T-helper 2 cell treated with Interferon-gamma antibody and Interleukin-4, amounts not matched to agents 100 ng/mL and 5 ng/mL, for 36 hours (primary cell): ENCODE results near the gene WASL. TPM values are rescaled to one million over a fixed set of nuclear protein-coding genes. Genes with fewer than 3 reads are reported as not detected.

Experiments used
- intact Hi-C: fragments of 100-400 bp; cut with micrococcal nuclease; formaldehyde crosslinking; loops from one replicate; pipeline ENCODE4 v1.15.1; 2023
- total RNA-seq: library from RNA; stranded (reverse); gene quantifications from 2 replicates; pipeline ENCODE4 v1.2.3, GENCODE V29; 2022

WASL gene
- total RNA-seq, 1 donor from 2014 or later, result 6.0 TPM

- intact Hi-C loops, result no loop called here
Observed at GRCh38 chr7:123770378-123770777, 21.6 kb upstream of the WASL start.

- intact Hi-C loops, result no loop called here
Observed at GRCh38 chr7:123769371-123769770, 20.6 kb upstream of the WASL start.

- intact Hi-C loops, result no loop called here
Observed at GRCh38 chr7:123768493-123768892, 19.7 kb upstream of the WASL start.

- intact Hi-C loops, result no loop called here
Observed at GRCh38 chr7:123763191-123763661, 14.4 kb upstream of the WASL start.

GRCh38 chr7:123761729-123762128 lies 12.9 kb upstream of the WASL start:
- intact Hi-C loops, result no loop called here

- intact Hi-C loops, result no loop called here
Observed at GRCh38 chr7:123757095-123757494, 8.3 kb upstream of the WASL start.

GRCh38 chr7:123755338-123755737 lies 6.5 kb upstream of the WASL start:
- intact Hi-C loops, result no loop called here

- intact Hi-C loops, result loop anchor here (5.0 kb wide), 1 partner anchor 42 kb away; no protein-coding TSS in a partner anchor
Observed at GRCh38 chr7:123754271-123754871, 5.6 kb upstream of the WASL start.

GRCh38 chr7:123752534-123752933 lies 3.7 kb upstream of the WASL start:
- intact Hi-C loops, result loop anchor here (5.0 kb wide), 1 partner anchor 40 kb away; no protein-coding TSS in a partner anchor

GRCh38 chr7:123751821-123752220 lies 3.0 kb upstream of the WASL start:
- intact Hi-C loops, result loop anchor here (5.0 kb wide), 1 partner anchor 40 kb away; no protein-coding TSS in a partner anchor

GRCh38 chr7:123750389-123751230 lies 1.8 kb upstream of the WASL start:
- intact Hi-C loops, result loop anchor here (5.0 kb wide), 1 partner anchor 38 kb away; no protein-coding TSS in a partner anchor

GRCh38 chr7:123749537-123749857 lies 694 bp upstream of the WASL start:
- intact Hi-C loops, result loop anchor here (1.0 to 10.0 kb wide), 3 partner anchors 192 to 1175 kb away; partner anchors contain the start of genes IQUB, NDUFA5 and POT1

- intact Hi-C loops, result loop anchor here (10.0 kb wide), 1 partner anchor 1177 kb away; the partner anchor contains the start of gene POT1
Observed at GRCh38 chr7:123748171-123748733, 551 bp downstream of the WASL start.

- intact Hi-C loops, result loop anchor here (2.0 to 10.0 kb wide), 2 partner anchors 19 to 1177 kb away; partner anchors contain the start of gene POT1
Observed at GRCh38 chr7:123747620-123748141, 1.1 kb downstream of the WASL start.

- intact Hi-C loops, result loop anchor here (2.0 to 10.0 kb wide), 2 partner anchors 18 to 1178 kb away; partner anchors contain the start of gene POT1
Observed at GRCh38 chr7:123746931-123747488, 1.8 kb downstream of the WASL start.

GRCh38 chr7:123746055-123746454 lies 2.7 kb downstream of the WASL start:
- intact Hi-C loops, result loop anchor here (2.0 to 10.0 kb wide), 2 partner anchors 17 to 1179 kb away; partner anchors contain the start of gene POT1

- intact Hi-C loops, result loop anchor here (10.0 kb wide), 1 partner anchor 1179 kb away; the partner anchor contains the start of gene POT1
Observed at GRCh38 chr7:123745437-123745836, 3.4 kb downstream of the WASL start.

- intact Hi-C loops, result loop anchor here (10.0 kb wide), 1 partner anchor 1180 kb away; the partner anchor contains the start of gene POT1
Observed at GRCh38 chr7:123744416-123744815, 4.4 kb downstream of the WASL start.

- intact Hi-C loops, result loop anchor here (10.0 kb wide), 1 partner anchor 1183 kb away; the partner anchor contains the start of gene POT1
Observed at GRCh38 chr7:123741940-123742339, 6.9 kb downstream of the WASL start.

GRCh38 chr7:123738808-123739207 lies 10.0 kb downstream of the WASL start:
- intact Hi-C loops, result no loop called here

GRCh38 chr7:123738356-123738755 lies 10.4 kb downstream of the WASL start:
- intact Hi-C loops, result no loop called here
